K562 (cell line): ENCODE measurements around the gene DDX43. TPM values are rescaled to one million over a fixed set of nuclear protein-coding genes. Genes with fewer than 3 reads are reported as not detected.

Source experiments
- ATAC-seq: fragments of 200-7000 bp; cut with Tn5 transposase; 3 replicates; pipeline ENCODE4 v1.9.1; 2020; ENCODE audit warnings: moderate library complexity
- BruUV-seq: library from RNA; stranded (reverse); fragments of 400-500 nt; replicated peaks from 2 replicates; lab custom pipeline; 2021; lab: Mats Ljungman, UMichigan
- CTCF ChIA-PET: fragments of 300-600 bp; formaldehyde crosslinking; extraction: SDS; loops from one replicate; lab custom pipeline; 2021; ENCODE audit warnings: low intra/inter-chr PET ratio; lab: Yijun Ruan, JAX
- POLR2A ChIA-PET: fragments of 300-600, 350-650 bp; sonication (Branson Sonifier 250); formaldehyde crosslinking; extraction: SDS; loops from one replicate; lab custom pipeline; 2021; ENCODE audit warnings: antibody characterized with exemption, inconsistent platforms; lab: Yijun Ruan, JAX
- DNase-seq, 4 experiments: peaks; one replicate each; pipeline versions ENCODE4 v3.0.0 to v3.0.0-alpha.2; 2011 to 2018; ENCODE audit warnings: low spot score in 3 of 4, mixed read lengths in 3 of 4; ENCODE audit errors: extremely low read depth in 1 of 4
- FAIRE-seq: peaks from 2 replicates; lab custom pipeline; 2011; peaks lifted over from hg19 to GRCh38; lab: Jason Lieb, UNC
- H2AFZ ChIP-seq: 2 replicates; pipeline ENCODE4 v1.6.0; 2011; ENCODE audit warnings: low read depth, low read length, control low read depth, inconsistent platforms
- H3K27ac ChIP-seq: fragments of 200-600 bp; 3 replicates; pipeline ENCODE4 v1.8.0; 2011; ENCODE audit warnings: low read depth, mild to moderate bottlenecking, control low read depth, inconsistent platforms, low read length, moderate library complexity, mixed read lengths; ENCODE audit errors: extremely low read depth
- H3K27me3 ChIP-seq, 2 experiments: fragments of 300-600 bp in 1 of 2; 2 replicates in 1 of 2; 3 replicates in 1 of 2; pipeline versions ENCODE4 v1.6.0 to v1.8.0; 2011; ENCODE audit warnings: inconsistent platforms in 2 of 2, low read length in 2 of 2, mild to moderate bottlenecking in 1 of 2, mixed read lengths in 1 of 2, moderate library complexity in 1 of 2; ENCODE audit not compliant: control insufficient read depth in 2 of 2, insufficient read depth in 2 of 2
- H3K36me3 ChIP-seq: fragments of 300-600 bp; 3 replicates; pipeline ENCODE4 v1.8.0; 2011; ENCODE audit warnings: mild to moderate bottlenecking, low read length, inconsistent platforms; ENCODE audit not compliant: control insufficient read depth, insufficient read depth
- H3K4me1 ChIP-seq, 2 experiments: fragments of 200-600 bp in 1 of 2; replicated peaks in 1 of 2; 2 replicates in 1 of 2; 3 replicates in 1 of 2; pipeline versions ENCODE4 v1.5.1 to v1.8.0; 2011; ENCODE audit warnings: inconsistent platforms in 2 of 2, low read length in 2 of 2, mild to moderate bottlenecking in 1 of 2, mixed read lengths in 1 of 2, moderate library complexity in 1 of 2; ENCODE audit not compliant: control insufficient read depth in 2 of 2, insufficient read depth in 2 of 2
- H3K4me2 ChIP-seq: 2 replicates; pipeline ENCODE4 v1.6.1; 2011; ENCODE audit warnings: low read length, control low read depth, inconsistent platforms, mixed read lengths; ENCODE audit not compliant: insufficient read depth
- H3K4me3 ChIP-seq: fragments of 200-600 bp; sonication (generic), shearing (Covaris generic); 2 replicates; pipeline ENCODE4 v1.5.1; 2016; ENCODE audit warnings: control low read depth, inconsistent platforms
- H3K79me2 ChIP-seq: fragments of 200-600 bp; 3 replicates; pipeline ENCODE4 v1.8.0; 2011; ENCODE audit warnings: low read length, inconsistent platforms; ENCODE audit not compliant: control insufficient read depth, insufficient read depth
- H3K9ac ChIP-seq, 2 experiments: 2 replicates each; pipeline versions ENCODE4 v1.6.0 to v1.6.1; 2011; ENCODE audit warnings: low read depth in 2 of 2, low read length in 2 of 2, control low read depth in 1 of 2, inconsistent platforms in 1 of 2, mild to moderate bottlenecking in 1 of 2, mixed read lengths in 1 of 2; ENCODE audit not compliant: insufficient read depth in 1 of 2
- H3K9me1 ChIP-seq: one replicate; pipeline ENCODE4 v1.6.0; 2011; ENCODE audit warnings: inconsistent platforms, mild to moderate bottlenecking, low read length, moderate library complexity; ENCODE audit not compliant: control insufficient read depth, insufficient read depth
- H3K9me3 ChIP-seq: replicated peaks from 2 replicates; pipeline ENCODE4 v1.5.1; 2011; ENCODE audit warnings: low read depth, low read length, inconsistent platforms; ENCODE audit not compliant: control insufficient read depth, insufficient read depth
- H4K20me1 ChIP-seq: replicated peaks from 2 replicates; pipeline ENCODE4 v1.6.1; 2011; ENCODE audit warnings: low read length, inconsistent platforms, mixed read lengths; ENCODE audit not compliant: control insufficient read depth, insufficient read depth
- BMI1 ChIP-seq: fragments of 150-350 bp; IDR thresholded peaks from 2 replicates; pipeline ENCODE4 v1.6.1; 2014; ENCODE audit warnings: low read length
- CREBBP ChIP-seq: IDR thresholded peaks from one replicate; pipeline ENCODE4 v1.6.1; 2012; ENCODE audit warnings: low read depth, mild to moderate bottlenecking, control low read depth, inconsistent platforms, low read length
- ETV1 ChIP-seq: fragments of 450-650 bp; conservative IDR thresholded peaks from 2 replicates; pipeline ENCODE4 v1.6.1; 2016; ENCODE audit warnings: missing genetic modification characterization, control low read depth, low read depth, missing compliant biosample characterization
- OTX1 ChIP-seq: fragments of 450-650 bp; formaldehyde crosslinking; IDR thresholded peaks from 2 replicates; pipeline ENCODE4 v1.4.0; 2022; ENCODE audit warnings: mild to moderate bottlenecking
- POLR2H ChIP-seq: IDR thresholded peaks from 2 replicates; pipeline ENCODE4 v1.6.1; 2016; ENCODE audit warnings: missing genetic modification characterization, low read depth, mild to moderate bottlenecking, control low read depth, missing compliant biosample characterization, moderate library complexity
- SPI1 ChIP-seq: IDR thresholded peaks from 2 replicates; pipeline ENCODE4 v1.6.1; 2011; ENCODE audit warnings: low read depth, low read length, control low read depth, borderline replicate concordance
- STAT6 ChIP-seq: sonication (generic); formaldehyde crosslinking; IDR thresholded peaks from 2 replicates; pipeline ENCODE4 v1.8.1; 2023; ENCODE audit warnings: mild to moderate bottlenecking, missing genetic modification reagents
- SUPT5H ChIP-seq: fragments of 450-650 bp; IDR thresholded peaks from 2 replicates; pipeline ENCODE4 v1.6.1; 2016
- TAF9B ChIP-seq: fragments of 450-650 bp; IDR thresholded peaks from 2 replicates; pipeline ENCODE4 v1.6.1; 2018; ENCODE audit warnings: mild to moderate bottlenecking; ENCODE audit not compliant: partially characterized antibody
- TCFL5 ChIP-seq: fragments of 250-450 bp; sonication (Bioruptor Pico); conservative IDR thresholded peaks from 2 replicates; pipeline ENCODE4 v1.6.1; 2021; ENCODE audit warnings: mild to moderate bottlenecking, moderate library complexity, matching md5 sums
- WGBS: fragments of 100-300 bp; shearing (Covaris generic); methylation state at CpG from one replicate; pipeline ENCODE4 v1.1.6; 2016; ENCODE audit warnings: low coverage, mixed read lengths; ENCODE audit not compliant: insufficient coverage; ENCODE audit errors: missing lambda C conversion rate; 5-methylcytosine and 5-hydroxymethylcytosine counted together
- in situ Hi-C: fragments of 300-500 bp; cut with MboI; formaldehyde crosslinking; loops from 4 replicates; pipeline ENCODE4 v1.15.0; 2018; ENCODE audit warnings: inconsistent platforms, mixed read lengths
- intact Hi-C: fragments of 100-400 bp; cut with micrococcal nuclease; formaldehyde crosslinking; loops from 2 replicates; pipeline ENCODE4 v1.14.2; 2022
- polyA plus RNA-seq, 8 experiments: library from polyadenylated mRNA; depleted of rRNA in 4 of 8; stranded (reverse) in 5 of 8; unstranded in 3 of 8; fragments of >200 nt; fragmentation: Nextera tagmentation in 2 of 8; fragmentation: Illumina TruSeq in 1 of 8; extraction: Ambion mirVana in 2 of 8; extraction: Trizol in 1 of 8; gene quantifications; 2 replicates each; pipeline versions ENCODE4 v1.2.1 to v1.2.3, GENCODE V29; 2011 to 2014; ENCODE audit warnings: inconsistent platforms in 1 of 8, missing spikeins in 1 of 8
- total RNA-seq, 7 experiments: library from RNA; depleted of rRNA in 6 of 7; stranded (reverse); fragments of >200 nt in 6 of 7; fragmentation: Illumina TruSeq in 2 of 7; extraction: Trizol in 2 of 7; gene quantifications; 2 replicates each; pipeline versions ENCODE4 v1.2.1 to v1.2.3, GENCODE V29; 2011 to 2021; ENCODE audit warnings: low replicate concordance in 1 of 7
- TF ChIP-seq, protein P1 (sequence below), 2 experiments: IDR thresholded peaks; 2 replicates each; pipeline ENCODE4 v1.6.1; 2011; ENCODE audit warnings: borderline replicate concordance in 1 of 2, control low read depth in 1 of 2, low read depth in 1 of 2, low read length in 1 of 2, mild to moderate bottlenecking in 1 of 2, mixed read lengths in 1 of 2, moderate library complexity in 1 of 2; ENCODE audit not compliant: insufficient read depth in 1 of 2, insufficient read length in 1 of 2, poor library complexity in 1 of 2, severe bottlenecking in 1 of 2; ENCODE audit errors: extremely low read depth in 1 of 2

DDX43 gene
- total and polyA plus RNA-seq, 9 of the 15 experiments (the other 6 are each of a cell fraction or from before 2014, with no cell fraction given) = 0.07 to 0.88 (median 0.25) TPM

GRCh38 chr6:73393278-73393677 lies 1.4 kb upstream of the DDX43 start:
- Histone ChIP-seq H2AFZ (no peak overlapping the region), H3K4me3 (no peak overlapping the region), H4K20me1 (no peaks in the 10 kb centered on the region), H3K4me1 (peaks cover 7 to 11% of the 10 kb centered on the region in 2 experiments), H3K36me3 (no peaks in the 10 kb centered on the region), H3K27ac (no peak overlapping the region), H3K4me2 (no peak overlapping the region), H3K27me3 (no peaks in the 10 kb centered on the region), H3K9me3 (no peaks in the 10 kb centered on the region; the same call in 1 of the 2 replicates), H3K79me2 (no peaks in the 10 kb centered on the region), H3K9ac (no peak overlapping the region), H3K9me1 (no peaks in the 10 kb centered on the region)
- 74% methylated on average over 3 of the region's 3 CpGs for whole genome bisulfite sequencing
- ChIA-PET POLR2A (interaction anchor here (0.6 kb wide), 1 partner anchor 141 kb away, joined by 3 read pairs; no protein-coding TSS in a partner anchor), CTCF (no interaction called here)
- DNase-seq = no peak
- BruUV-seq = no TSS peak
- TF ChIP-seq SPI1 = no peak
- no peak for TF ChIP-seq BMI1
- no peak for TF ChIP-seq OTX1 (CRISPR knock-in tag)
- TF ChIP-seq SUPT5H = no peak
- in situ Hi-C loops = no loop called here
- FAIRE-seq = no peak
- intact Hi-C loops = no loop called here
- no peak for ATAC-seq

DNA sequence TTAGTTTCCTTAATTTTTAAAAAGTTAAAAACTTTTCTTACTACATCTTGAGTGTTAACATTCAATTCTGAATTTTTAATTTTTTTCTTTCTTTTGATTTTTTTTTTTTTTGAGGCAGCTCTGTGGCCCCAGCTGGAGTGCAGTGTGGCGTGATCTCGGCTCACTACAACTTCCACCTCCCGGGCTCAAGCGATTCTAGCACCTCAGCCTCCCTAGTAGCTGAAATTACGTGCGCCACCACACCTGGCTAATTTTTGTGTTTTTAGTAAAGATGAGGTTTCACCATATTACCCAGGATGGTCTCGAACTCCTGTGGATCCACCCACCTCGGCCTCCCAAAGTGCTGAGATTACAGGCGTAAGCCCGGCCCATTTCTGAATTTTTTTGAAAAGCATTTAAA lies 1.2 kb downstream of the DDX43 start:
- intact Hi-C loops (no loop called here), in situ Hi-C loops (no loop called here)
- no peak for TF ChIP-seq STAT6 (CRISPR knock-in tag)
- no peak for TF ChIP-seq ETV1 (tag)
- TF ChIP-seq TAF9B = no peak
- TF ChIP-seq, protein P1, sequence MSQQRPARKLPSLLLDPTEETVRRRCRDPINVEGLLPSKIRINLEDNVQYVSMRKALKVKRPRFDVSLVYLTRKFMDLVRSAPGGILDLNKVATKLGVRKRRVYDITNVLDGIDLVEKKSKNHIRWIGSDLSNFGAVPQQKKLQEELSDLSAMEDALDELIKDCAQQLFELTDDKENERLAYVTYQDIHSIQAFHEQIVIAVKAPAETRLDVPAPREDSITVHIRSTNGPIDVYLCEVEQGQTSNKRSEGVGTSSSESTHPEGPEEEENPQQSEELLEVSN (IDR thresholded peaks at IDR 0.05; ENCODE audit: borderline replicate concordance in 1 of 2, extremely low read depth in 1 of 2, insufficient read depth in 1 of 2, insufficient read length in 1 of 2, low read depth in 1 of 2, low read length in 1 of 2, poor library complexity in 1 of 2, severe bottlenecking in 1 of 2) = no peak
- no peak for TF ChIP-seq TCFL5 (CRISPR knock-in tag)
- TF ChIP-seq POLR2H (tag) = no peak
- no peak for TF ChIP-seq CREBBP
- no peak for DNase-seq
- no TSS peak for BruUV-seq
- no peak overlapping the region for H3K4me2 ChIP-seq
- 85% methylated on average over 10 of the region's 10 CpGs for WGBS
- ChIA-PET CTCF (interaction anchor here (0.7 kb wide), 1 partner anchor 21 kb away, joined by 4 read pairs; no protein-coding TSS in a partner anchor), POLR2A (no interaction called here)
- no peaks in the 10 kb centered on the region; the same call in 1 of the 2 replicates for H3K9me3 ChIP-seq
- H2AFZ ChIP-seq = no peak overlapping the region
- H3K79me2 ChIP-seq = no peaks in the 10 kb centered on the region
- H3K9me1 ChIP-seq = no peaks in the 10 kb centered on the region
- H3K4me1 ChIP-seq = peaks cover 0 to 4% of the 10 kb centered on the region in 2 experiments; a peak in 1 of 5 replicates
- H3K36me3 ChIP-seq = no peaks in the 10 kb centered on the region
- no peak overlapping the region for H3K9ac ChIP-seq
- H4K20me1 ChIP-seq = no peaks in the 10 kb centered on the region
- H3K27me3 ChIP-seq = no peaks in the 10 kb centered on the region
- no peak overlapping the region for H3K27ac ChIP-seq
- no peak for ATAC-seq
- H3K4me3 ChIP-seq = no peak overlapping the region
- FAIRE-seq = no peak
